ES-I3 (cell line): Measurements from ENCODE around the gene AK3.
A peak's percentile ranks its signal among the peaks of the same experiment; 100 is the strongest.

ENCODE experiments used
- H3K36me3 ChIP-seq: 2 replicates; pipeline ENCODE4 v1.6.1; 2013; ENCODE audit warnings: mild to moderate bottlenecking, low read length, control low read depth, moderate library complexity; ENCODE audit not compliant: insufficient read depth
- H3K4me1 ChIP-seq: 2 replicates; pipeline ENCODE4 v1.6.1; 2013; ENCODE audit warnings: mild to moderate bottlenecking, control low read depth, low read length; ENCODE audit not compliant: insufficient read depth
- H3K9ac ChIP-seq: 2 replicates; pipeline ENCODE4 v1.6.1; 2013; ENCODE audit warnings: low read depth, mild to moderate bottlenecking, low read length, moderate library complexity
- H3K9me3 ChIP-seq: 2 replicates; pipeline ENCODE4 v1.6.1; 2013; ENCODE audit warnings: mild to moderate bottlenecking, low read length, moderate library complexity; ENCODE audit not compliant: control insufficient read depth, insufficient read depth

Gene AK3

GRCh38 chr9:4706971-4707622, 33.9 kb downstream of the AK3 start:
- H3K36me3 ChIP-seq: peaks cover 6% of the 10 kb centered on the region; the same call in 1 of the 2 replicates
- H3K9me3 ChIP-seq: no peaks in the 10 kb centered on the region
- no peak overlapping the region for H3K9ac ChIP-seq
- no peaks in the 10 kb centered on the region for H3K4me1 ChIP-seq

- Histone ChIP-seq H3K9ac (no peak overlapping the region), H3K4me1 (no peaks in the 10 kb centered on the region), H3K9me3 (no peaks in the 10 kb centered on the region), H3K36me3 (peaks cover 6% of the 10 kb centered on the region; the same call in 1 of the 2 replicates)
These were observed 35.0 kb downstream of the AK3 start for GRCh38 chr9:4706021-4706420.

GRCh38 chr9:4704129-4704528, 36.9 kb downstream of the AK3 start:
- Histone ChIP-seq H3K36me3 (peaks cover 3% of the 10 kb centered on the region; the same call in 1 of the 2 replicates), H3K9ac (no peak overlapping the region), H3K4me1 (no peaks in the 10 kb centered on the region), H3K9me3 (no peaks in the 10 kb centered on the region)

- no peak overlapping the region for H3K9ac ChIP-seq
- H3K9me3 ChIP-seq: no peaks in the 10 kb centered on the region
- H3K4me1 ChIP-seq: no peaks in the 10 kb centered on the region
- peaks cover 3% of the 10 kb centered on the region; the same call in 1 of the 2 replicates for H3K36me3 ChIP-seq
These were observed 39.5 kb downstream of the AK3 start for GRCh38 chr9:4701526-4701925.

GRCh38 chr9:4700932-4701331, 40.1 kb downstream of the AK3 start:
- H3K9ac ChIP-seq: no peak overlapping the region
- H3K36me3 ChIP-seq: peaks cover 3% of the 10 kb centered on the region; the same call in 1 of the 2 replicates
- no peaks in the 10 kb centered on the region for H3K4me1 ChIP-seq
- H3K9me3 ChIP-seq: no peaks in the 10 kb centered on the region

GRCh38 chr9:4700091-4700490, 40.9 kb downstream of the AK3 start:
- H3K9ac ChIP-seq: no peak overlapping the region
- no peaks in the 10 kb centered on the region for H3K4me1 ChIP-seq
- H3K9me3 ChIP-seq: no peaks in the 10 kb centered on the region
- peaks cover 3% of the 10 kb centered on the region; the same call in 1 of the 2 replicates for H3K36me3 ChIP-seq

GRCh38 chr9:4691795-4692194, 49.2 kb downstream of the AK3 start:
- Histone ChIP-seq H3K4me1 (no peaks in the 10 kb centered on the region), H3K9me3 (no peaks in the 10 kb centered on the region; the same call in 1 of the 2 replicates), H3K36me3 (no peaks in the 10 kb centered on the region), H3K9ac (no peak overlapping the region)

GRCh38 chr9:4690144-4690543, 50.9 kb downstream of the AK3 start:
- Histone ChIP-seq H3K36me3 (no peaks in the 10 kb centered on the region), H3K4me1 (no peaks in the 10 kb centered on the region), H3K9ac (no peak overlapping the region), H3K9me3 (no peaks in the 10 kb centered on the region; the same call in 1 of the 2 replicates)

GRCh38 chr9:4689687-4690104, 51.3 kb downstream of the AK3 start:
- Histone ChIP-seq H3K36me3 (peaks cover 1% of the 10 kb centered on the region; the same call in 1 of the 2 replicates), H3K9me3 (no peaks in the 10 kb centered on the region), H3K4me1 (no peaks in the 10 kb centered on the region), H3K9ac (no peak overlapping the region)

GRCh38 chr9:4689021-4689420, 52.0 kb downstream of the AK3 start:
- H3K36me3 ChIP-seq: peaks cover 4% of the 10 kb centered on the region; the same call in 1 of the 2 replicates

GRCh38 chr9:4686584-4686983, 54.4 kb downstream of the AK3 start:
- Histone ChIP-seq H3K9me3 (no peaks in the 10 kb centered on the region), H3K9ac (no peak overlapping the region), H3K4me1 (no peaks in the 10 kb centered on the region), H3K36me3 (peaks cover 4% of the 10 kb centered on the region; the same call in 1 of the 2 replicates)

More at GRCh38 chr9:4689021-4689420, 52.0 kb downstream of the AK3 start:
- Histone ChIP-seq H3K9me3 (no peaks in the 10 kb centered on the region), H3K4me1 (no peaks in the 10 kb centered on the region), H3K9ac (no peak overlapping the region)

- Histone ChIP-seq H3K36me3 (peaks cover 4% of the 10 kb centered on the region; the same call in 1 of the 2 replicates), H3K9ac (no peak overlapping the region), H3K4me1 (no peaks in the 10 kb centered on the region), H3K9me3 (no peaks in the 10 kb centered on the region)
These were observed 54.9 kb downstream of the AK3 start for GRCh38 chr9:4686112-4686511.

GRCh38 chr9:4684820-4685219, 56.2 kb downstream of the AK3 start:
- Histone ChIP-seq H3K9me3 (no peaks in the 10 kb centered on the region), H3K9ac (no peak overlapping the region), H3K4me1 (no peaks in the 10 kb centered on the region), H3K36me3 (peaks cover 4% of the 10 kb centered on the region; the same call in 1 of the 2 replicates)

- H3K4me1 ChIP-seq: peaks cover 11% of the 10 kb centered on the region
- H3K9ac ChIP-seq: peak overlapping the region; percentile 88
- H3K36me3 ChIP-seq: peaks cover 4% of the 10 kb centered on the region; the same call in 1 of the 2 replicates
- no peaks in the 10 kb centered on the region for H3K9me3 ChIP-seq
These were observed 60.3 kb downstream of the AK3 start for GRCh38 chr9:4680750-4681149.

GRCh38 chr9:4680173-4680525, 60.9 kb downstream of the AK3 start:
- Histone ChIP-seq H3K36me3 (peaks cover 4% of the 10 kb centered on the region; the same call in 1 of the 2 replicates), H3K9me3 (no peaks in the 10 kb centered on the region), H3K9ac (peak overlapping the region; percentile 88), H3K4me1 (peaks cover 11% of the 10 kb centered on the region)
